GM12865 (cell line): ENCODE data around the gene P4HA2.

Source experiments
- DNase-seq: peaks from one replicate; pipeline ENCODE4 v3.0.0; 2010; ENCODE audit warnings: low read depth
- H3K4me3 ChIP-seq: 2 replicates; pipeline ENCODE4 v1.5.1; 2011; ENCODE audit warnings: mild to moderate bottlenecking, low read depth, low read length, control low read depth
- TF ChIP-seq, protein P1 (sequence below): IDR thresholded peaks from 2 replicates; pipeline ENCODE4 v1.5.1; 2011; ENCODE audit warnings: low read length, control low read depth, low read depth, inconsistent platforms; ENCODE audit not compliant: insufficient read depth; ENCODE audit errors: missing control alignments

Gene P4HA2

DNA sequence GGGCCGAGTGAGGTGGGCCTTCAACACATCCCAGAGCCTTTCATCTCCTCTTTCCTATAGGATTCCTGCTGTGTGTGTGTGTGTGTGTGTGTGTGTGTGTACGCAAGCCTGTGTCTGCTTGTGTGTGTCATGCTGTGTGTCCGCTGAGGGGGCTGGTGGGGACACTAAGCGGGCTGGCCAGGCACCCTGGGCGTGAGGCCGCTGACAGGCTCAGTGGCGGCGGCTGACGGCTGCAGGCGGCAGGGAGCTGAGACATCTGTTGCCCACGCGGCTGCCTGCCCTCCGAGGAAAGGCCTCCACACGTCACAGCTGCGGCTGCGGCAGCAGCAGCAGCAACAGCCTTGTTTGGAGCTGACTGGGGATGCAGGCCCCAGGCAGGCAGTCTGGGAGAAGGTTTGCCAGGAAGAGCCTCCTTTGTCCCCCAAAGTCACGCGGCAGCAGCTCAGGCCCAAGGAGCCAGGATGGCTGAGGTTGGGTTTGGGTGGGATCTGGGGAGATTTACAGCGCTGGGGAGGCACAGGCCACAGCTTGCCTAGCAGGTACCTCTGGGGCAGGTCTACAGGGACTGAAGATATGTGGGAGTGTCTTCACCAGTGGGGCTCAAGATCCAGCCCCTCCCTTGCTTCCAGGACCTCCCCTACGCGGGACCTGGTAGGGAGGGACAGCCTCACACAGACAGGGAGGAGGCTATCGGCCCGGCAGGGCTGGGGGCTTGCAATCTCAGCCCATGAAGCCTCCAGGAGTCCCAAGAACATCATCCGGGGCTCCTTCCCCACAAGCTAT, 31.6 kb upstream of the P4HA2 start:
- no peak for DNase-seq
- no peak overlapping the region for H3K4me3 ChIP-seq
- TF ChIP-seq, protein P1, sequence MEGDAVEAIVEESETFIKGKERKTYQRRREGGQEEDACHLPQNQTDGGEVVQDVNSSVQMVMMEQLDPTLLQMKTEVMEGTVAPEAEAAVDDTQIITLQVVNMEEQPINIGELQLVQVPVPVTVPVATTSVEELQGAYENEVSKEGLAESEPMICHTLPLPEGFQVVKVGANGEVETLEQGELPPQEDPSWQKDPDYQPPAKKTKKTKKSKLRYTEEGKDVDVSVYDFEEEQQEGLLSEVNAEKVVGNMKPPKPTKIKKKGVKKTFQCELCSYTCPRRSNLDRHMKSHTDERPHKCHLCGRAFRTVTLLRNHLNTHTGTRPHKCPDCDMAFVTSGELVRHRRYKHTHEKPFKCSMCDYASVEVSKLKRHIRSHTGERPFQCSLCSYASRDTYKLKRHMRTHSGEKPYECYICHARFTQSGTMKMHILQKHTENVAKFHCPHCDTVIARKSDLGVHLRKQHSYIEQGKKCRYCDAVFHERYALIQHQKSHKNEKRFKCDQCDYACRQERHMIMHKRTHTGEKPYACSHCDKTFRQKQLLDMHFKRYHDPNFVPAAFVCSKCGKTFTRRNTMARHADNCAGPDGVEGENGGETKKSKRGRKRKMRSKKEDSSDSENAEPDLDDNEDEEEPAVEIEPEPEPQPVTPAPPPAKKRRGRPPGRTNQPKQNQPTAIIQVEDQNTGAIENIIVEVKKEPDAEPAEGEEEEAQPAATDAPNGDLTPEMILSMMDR, result no peak

GRCh38 chr5:132258102-132259068, 30.7 kb upstream of the P4HA2 start:
- no peak overlapping the region for H3K4me3 ChIP-seq
- TF ChIP-seq, protein P1, result no peak
- DNase-seq, result no peak

- TF ChIP-seq, protein P1, result no peak
- H3K4me3 ChIP-seq, result no peak within 1 kb of the TSS
- DNase-seq, result no peak
Observed at GRCh38 chr5:132257131-132258101, 29.8 kb upstream of the P4HA2 start, which contains the start of gene PDLIM4. PDLIM4 (plus strand) TSS chr5:132257696; CDS start chr5:132257735, 39 bp downstream.

- no peak for DNase-seq
- TF ChIP-seq, protein P1, result no peak
- H3K4me3 ChIP-seq, result no peak overlapping the region
Observed at GRCh38 chr5:132256783-132257130, 29.1 kb upstream of the P4HA2 start.

- H3K4me3 ChIP-seq, result no peak overlapping the region
- TF ChIP-seq, protein P1, result no peak
- no peak for DNase-seq
Observed at GRCh38 chr5:132256086-132256782, 28.6 kb upstream of the P4HA2 start.
